HepG2 (cell line): ENCODE data around the gene TMEM45A. TPM values are rescaled to one million over a fixed set of nuclear protein-coding genes. Genes with fewer than 3 reads are reported as not detected.

ENCODE experiments used
- CC2D1A ChIP-seq: sonication (generic); formaldehyde crosslinking; IDR thresholded peaks from 2 replicates; pipeline ENCODE4 v1.8.1; 2023; ENCODE audit warnings: mild to moderate bottlenecking, missing genetic modification reagents
- CEBPG ChIP-seq: IDR thresholded peaks from 2 replicates; pipeline ENCODE4 v1.6.1; 2016
- DMAP1 ChIP-seq: IDR thresholded peaks from 2 replicates; pipeline ENCODE4 v1.6.1; 2016
- EP300 ChIP-seq, 3 experiments: sonication (generic) in 1 of 3; formaldehyde crosslinking in 1 of 3; IDR thresholded peaks; 2 replicates each; pipeline versions ENCODE4 v1.5.1 to v1.6.1; 2011 to 2020; ENCODE audit warnings: low read depth in 2 of 3, low read length in 2 of 3, borderline replicate concordance in 1 of 3, improper control_type of control experiment in 1 of 3, mild to moderate bottlenecking in 1 of 3, missing genetic modification reagents in 1 of 3, moderate library complexity in 1 of 3
- MTF1 ChIP-seq: sonication (generic); formaldehyde crosslinking; IDR thresholded peaks from 2 replicates; pipeline ENCODE4 v1.5.0; 2020; ENCODE audit warnings: missing genetic modification reagents
- TP53 ChIP-seq: sonication (generic); formaldehyde crosslinking; conservative IDR thresholded peaks from 2 replicates; pipeline ENCODE4 v1.4.0; 2020; ENCODE audit warnings: missing genetic modification reagents
- ZBTB20 ChIP-seq: sonication (generic); formaldehyde crosslinking; IDR thresholded peaks from 2 replicates; pipeline ENCODE4 v1.8.1; 2023; ENCODE audit warnings: missing genetic modification reagents, low read depth, mild to moderate bottlenecking, borderline replicate concordance
- ZNF460 ChIP-seq: sonication (generic); formaldehyde crosslinking; IDR thresholded peaks from 2 replicates; pipeline ENCODE4 v1.5.1; 2020; ENCODE audit warnings: missing genetic modification reagents, mild to moderate bottlenecking, borderline replicate concordance
- polyA plus RNA-seq, 8 experiments: library from polyadenylated mRNA; depleted of rRNA in 3 of 8; stranded (reverse) in 7 of 8; unstranded in 1 of 8; fragments of >200 nt; fragmentation: Illumina TruSeq in 4 of 8; extraction: Trizol in 4 of 8; gene quantifications; 2 replicates each; pipeline versions ENCODE4 v1.2.1 to v1.2.3, GENCODE V29; 2011 to 2016; ENCODE audit warnings: low read depth in 4 of 8, missing spikeins in 1 of 8, mixed read lengths in 1 of 8; ENCODE audit not compliant: insufficient read depth in 1 of 8
- total RNA-seq, 5 experiments: library from RNA; depleted of rRNA; stranded (reverse); fragments of >200 nt; fragmentation: Illumina TruSeq; extraction: Trizol; gene quantifications; 2 replicates each; pipeline ENCODE4 v1.2.3, GENCODE V29; 2016; ENCODE audit warnings: low read depth in 1 of 5
- TF ChIP-seq, protein P1 (sequence below): sonication (generic); formaldehyde crosslinking; IDR thresholded peaks from 2 replicates; pipeline ENCODE4 v1.8.0; 2023; ENCODE audit warnings: mild to moderate bottlenecking, missing genetic modification reagents
- TF ChIP-seq, protein P2 (sequence below): sonication (generic); formaldehyde crosslinking; IDR thresholded peaks from 2 replicates; pipeline ENCODE4 v1.4.0; 2020; ENCODE audit warnings: missing genetic modification reagents
- TF ChIP-seq, protein P3 (sequence below): sonication (generic); formaldehyde crosslinking; IDR thresholded peaks from 2 replicates; pipeline ENCODE4 v1.9.0; 2021; ENCODE audit warnings: missing genetic modification reagents, borderline replicate concordance
- TF ChIP-seq, protein P4 (sequence below): sonication (generic); formaldehyde crosslinking; IDR thresholded peaks from 2 replicates; pipeline ENCODE4 v1.4.0; 2020; ENCODE audit warnings: missing genetic modification reagents
- TF ChIP-seq, protein P5 (sequence below): sonication (generic); formaldehyde crosslinking; IDR thresholded peaks from 2 replicates; pipeline ENCODE4 v1.5.1; 2020; ENCODE audit warnings: mild to moderate bottlenecking, missing genetic modification reagents, moderate library complexity
- TF ChIP-seq, protein P6 (sequence below): sonication (generic); formaldehyde crosslinking; conservative IDR thresholded peaks from 2 replicates; pipeline ENCODE4 v1.4.0; 2020; ENCODE audit warnings: missing genetic modification reagents
- TF ChIP-seq, protein P7 (sequence below): sonication (generic); formaldehyde crosslinking; IDR thresholded peaks from 2 replicates; pipeline ENCODE4 v1.4.0; 2020; ENCODE audit warnings: mild to moderate bottlenecking, low read depth, missing genetic modification reagents

TMEM45A gene
- total and polyA plus RNA-seq, 2 of the 13 experiments (the other 11 are each of a cell fraction or from before 2014, with no cell fraction given), result 14.8 to 38.5 TPM

DNA sequence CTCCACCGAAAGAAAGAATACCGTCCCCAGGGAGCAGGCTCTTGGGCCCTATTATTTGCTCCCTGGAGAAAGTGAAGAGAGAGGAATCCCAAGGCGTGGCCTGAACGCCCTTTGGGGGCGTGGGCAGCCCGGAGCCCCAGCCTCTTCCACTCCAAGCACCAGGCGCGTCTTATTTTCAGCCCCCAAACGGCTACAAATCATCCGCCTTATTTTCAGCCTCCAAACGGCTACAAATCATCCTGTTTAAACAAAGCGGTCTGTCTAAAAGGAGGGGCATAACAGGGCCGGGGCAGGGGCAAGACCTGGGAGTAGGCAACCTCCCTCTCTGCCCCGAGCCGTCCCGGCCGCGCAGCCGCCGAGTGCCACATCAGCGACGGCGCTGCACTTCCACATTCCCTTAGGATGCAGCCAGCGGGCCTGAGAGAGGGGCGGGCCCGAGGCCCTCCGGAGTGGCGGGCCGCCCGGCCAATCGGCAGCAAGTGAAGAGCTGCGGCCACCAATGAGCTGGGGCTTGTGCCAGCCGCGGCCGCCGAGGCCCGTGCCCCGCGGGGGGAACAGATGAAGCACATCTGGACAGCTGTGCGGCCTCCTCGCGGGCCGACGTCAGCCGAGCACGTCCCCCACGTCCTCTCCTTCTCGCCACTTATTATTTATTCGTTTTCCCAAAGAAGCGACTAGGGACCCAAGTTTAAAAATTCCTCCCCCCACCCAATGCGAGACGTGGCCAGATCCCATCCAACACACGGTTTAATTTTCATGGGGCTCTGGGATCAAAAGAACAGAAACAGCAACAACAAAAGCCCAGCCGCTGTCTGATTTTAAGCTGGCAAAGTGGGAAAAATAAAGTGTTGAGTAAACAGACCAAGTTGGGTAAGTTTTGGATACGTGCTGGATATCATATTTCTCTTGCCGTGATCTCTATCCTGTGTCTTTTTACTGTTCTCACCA is at the start of gene TMEM45A (continued):
- TF ChIP-seq, protein P1, sequence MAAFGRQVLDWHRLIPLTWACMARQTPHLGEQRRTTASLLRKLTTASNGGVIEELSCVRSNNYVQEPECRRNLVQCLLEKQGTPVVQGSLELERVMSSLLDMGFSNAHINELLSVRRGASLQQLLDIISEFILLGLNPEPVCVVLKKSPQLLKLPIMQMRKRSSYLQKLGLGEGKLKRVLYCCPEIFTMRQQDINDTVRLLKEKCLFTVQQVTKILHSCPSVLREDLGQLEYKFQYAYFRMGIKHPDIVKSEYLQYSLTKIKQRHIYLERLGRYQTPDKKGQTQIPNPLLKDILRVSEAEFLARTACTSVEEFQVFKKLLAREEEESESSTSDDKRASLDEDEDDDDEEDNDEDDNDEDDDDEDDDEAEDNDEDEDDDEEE (CRISPR knock-in tag), result no peak
- TF ChIP-seq MTF1 (CRISPR knock-in tag) (0 out of 2 replicates have a peak, but pooled peaks have one; percentile 62), CC2D1A (CRISPR knock-in tag) (no peak), ZNF460 (CRISPR knock-in tag) (no peak; the same call in 1 of the 2 replicates), TP53 (CRISPR knock-in tag) (peak; percentile 50; the same call in 1 of the 2 replicates), ZBTB20 (CRISPR knock-in tag) (0 out of 2 replicates have a peak, but pooled peaks have one; percentile 19), CEBPG (no peak), DMAP1 (CRISPR knock-in tag) (peak; percentile 91), EP300 (IDR thresholded peaks at IDR 0.05; ENCODE audit: low read depth in 2 of 2, low read length in 2 of 2) (no peak), EP300 (CRISPR knock-in tag; IDR thresholded peaks at IDR 0.05; ENCODE audit: borderline replicate concordance) (no peak)
- TF ChIP-seq, protein P2, sequence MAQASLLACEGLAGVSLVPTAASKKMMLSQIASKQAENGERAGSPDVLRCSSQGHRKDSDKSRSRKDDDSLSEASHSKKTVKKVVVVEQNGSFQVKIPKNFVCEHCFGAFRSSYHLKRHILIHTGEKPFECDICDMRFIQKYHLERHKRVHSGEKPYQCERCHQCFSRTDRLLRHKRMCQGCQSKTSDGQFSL, result 0 out of 2 replicates have a peak, but pooled peaks have one; percentile 62
- TF ChIP-seq, protein P3, sequence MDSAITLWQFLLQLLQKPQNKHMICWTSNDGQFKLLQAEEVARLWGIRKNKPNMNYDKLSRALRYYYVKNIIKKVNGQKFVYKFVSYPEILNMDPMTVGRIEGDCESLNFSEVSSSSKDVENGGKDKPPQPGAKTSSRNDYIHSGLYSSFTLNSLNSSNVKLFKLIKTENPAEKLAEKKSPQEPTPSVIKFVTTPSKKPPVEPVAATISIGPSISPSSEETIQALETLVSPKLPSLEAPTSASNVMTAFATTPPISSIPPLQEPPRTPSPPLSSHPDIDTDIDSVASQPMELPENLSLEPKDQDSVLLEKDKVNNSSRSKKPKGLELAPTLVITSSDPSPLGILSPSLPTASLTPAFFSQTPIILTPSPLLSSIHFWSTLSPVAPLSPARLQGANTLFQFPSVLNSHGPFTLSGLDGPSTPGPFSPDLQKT (CRISPR knock-in tag), result no peak
- TF ChIP-seq, protein P4, sequence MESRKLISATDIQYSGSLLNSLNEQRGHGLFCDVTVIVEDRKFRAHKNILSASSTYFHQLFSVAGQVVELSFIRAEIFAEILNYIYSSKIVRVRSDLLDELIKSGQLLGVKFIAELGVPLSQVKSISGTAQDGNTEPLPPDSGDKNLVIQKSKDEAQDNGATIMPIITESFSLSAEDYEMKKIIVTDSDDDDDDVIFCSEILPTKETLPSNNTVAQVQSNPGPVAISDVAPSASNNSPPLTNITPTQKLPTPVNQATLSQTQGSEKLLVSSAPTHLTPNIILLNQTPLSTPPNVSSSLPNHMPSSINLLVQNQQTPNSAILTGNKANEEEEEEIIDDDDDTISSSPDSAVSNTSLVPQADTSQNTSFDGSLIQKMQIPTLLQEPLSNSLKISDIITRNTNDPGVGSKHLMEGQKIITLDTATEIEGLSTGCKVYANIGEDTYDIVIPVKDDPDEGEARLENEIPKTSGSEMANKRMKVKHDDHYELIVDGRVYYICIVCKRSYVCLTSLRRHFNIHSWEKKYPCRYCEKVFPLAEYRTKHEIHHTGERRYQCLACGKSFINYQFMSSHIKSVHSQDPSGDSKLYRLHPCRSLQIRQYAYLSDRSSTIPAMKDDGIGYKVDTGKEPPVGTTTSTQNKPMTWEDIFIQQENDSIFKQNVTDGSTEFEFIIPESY (CRISPR knock-in tag), result no peak
- TF ChIP-seq, protein P5, sequence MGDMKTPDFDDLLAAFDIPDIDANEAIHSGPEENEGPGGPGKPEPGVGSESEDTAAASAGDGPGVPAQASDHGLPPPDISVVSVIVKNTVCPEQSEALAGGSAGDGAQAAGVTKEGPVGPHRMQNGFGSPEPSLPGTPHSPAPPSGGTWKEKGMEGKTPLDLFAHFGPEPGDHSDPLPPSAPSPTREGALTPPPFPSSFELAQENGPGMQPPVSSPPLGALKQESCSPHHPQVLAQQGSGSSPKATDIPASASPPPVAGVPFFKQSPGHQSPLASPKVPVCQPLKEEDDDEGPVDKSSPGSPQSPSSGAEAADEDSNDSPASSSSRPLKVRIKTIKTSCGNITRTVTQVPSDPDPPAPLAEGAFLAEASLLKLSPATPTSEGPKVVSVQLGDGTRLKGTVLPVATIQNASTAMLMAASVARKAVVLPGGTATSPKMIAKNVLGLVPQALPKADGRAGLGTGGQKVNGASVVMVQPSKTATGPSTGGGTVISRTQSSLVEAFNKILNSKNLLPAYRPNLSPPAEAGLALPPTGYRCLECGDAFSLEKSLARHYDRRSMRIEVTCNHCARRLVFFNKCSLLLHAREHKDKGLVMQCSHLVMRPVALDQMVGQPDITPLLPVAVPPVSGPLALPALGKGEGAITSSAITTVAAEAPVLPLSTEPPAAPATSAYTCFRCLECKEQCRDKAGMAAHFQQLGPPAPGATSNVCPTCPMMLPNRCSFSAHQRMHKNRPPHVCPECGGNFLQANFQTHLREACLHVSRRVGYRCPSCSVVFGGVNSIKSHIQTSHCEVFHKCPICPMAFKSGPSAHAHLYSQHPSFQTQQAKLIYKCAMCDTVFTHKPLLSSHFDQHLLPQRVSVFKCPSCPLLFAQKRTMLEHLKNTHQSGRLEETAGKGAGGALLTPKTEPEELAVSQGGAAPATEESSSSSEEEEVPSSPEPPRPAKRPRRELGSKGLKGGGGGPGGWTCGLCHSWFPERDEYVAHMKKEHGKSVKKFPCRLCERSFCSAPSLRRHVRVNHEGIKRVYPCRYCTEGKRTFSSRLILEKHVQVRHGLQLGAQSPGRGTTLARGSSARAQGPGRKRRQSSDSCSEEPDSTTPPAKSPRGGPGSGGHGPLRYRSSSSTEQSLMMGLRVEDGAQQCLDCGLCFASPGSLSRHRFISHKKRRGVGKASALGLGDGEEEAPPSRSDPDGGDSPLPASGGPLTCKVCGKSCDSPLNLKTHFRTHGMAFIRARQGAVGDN (CRISPR knock-in tag), result peak; percentile 97
- TF ChIP-seq, protein P6, sequence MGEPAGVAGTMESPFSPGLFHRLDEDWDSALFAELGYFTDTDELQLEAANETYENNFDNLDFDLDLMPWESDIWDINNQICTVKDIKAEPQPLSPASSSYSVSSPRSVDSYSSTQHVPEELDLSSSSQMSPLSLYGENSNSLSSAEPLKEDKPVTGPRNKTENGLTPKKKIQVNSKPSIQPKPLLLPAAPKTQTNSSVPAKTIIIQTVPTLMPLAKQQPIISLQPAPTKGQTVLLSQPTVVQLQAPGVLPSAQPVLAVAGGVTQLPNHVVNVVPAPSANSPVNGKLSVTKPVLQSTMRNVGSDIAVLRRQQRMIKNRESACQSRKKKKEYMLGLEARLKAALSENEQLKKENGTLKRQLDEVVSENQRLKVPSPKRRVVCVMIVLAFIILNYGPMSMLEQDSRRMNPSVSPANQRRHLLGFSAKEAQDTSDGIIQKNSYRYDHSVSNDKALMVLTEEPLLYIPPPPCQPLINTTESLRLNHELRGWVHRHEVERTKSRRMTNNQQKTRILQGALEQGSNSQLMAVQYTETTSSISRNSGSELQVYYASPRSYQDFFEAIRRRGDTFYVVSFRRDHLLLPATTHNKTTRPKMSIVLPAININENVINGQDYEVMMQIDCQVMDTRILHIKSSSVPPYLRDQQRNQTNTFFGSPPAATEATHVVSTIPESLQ (CRISPR knock-in tag), result no peak
- TF ChIP-seq, protein P7, sequence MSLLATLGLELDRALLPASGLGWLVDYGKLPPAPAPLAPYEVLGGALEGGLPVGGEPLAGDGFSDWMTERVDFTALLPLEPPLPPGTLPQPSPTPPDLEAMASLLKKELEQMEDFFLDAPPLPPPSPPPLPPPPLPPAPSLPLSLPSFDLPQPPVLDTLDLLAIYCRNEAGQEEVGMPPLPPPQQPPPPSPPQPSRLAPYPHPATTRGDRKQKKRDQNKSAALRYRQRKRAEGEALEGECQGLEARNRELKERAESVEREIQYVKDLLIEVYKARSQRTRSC (CRISPR knock-in tag), result 0 out of 2 replicates have a peak, but pooled peaks have one; percentile 72
